ENCODE results near the gene CCDC88C. TPM values are rescaled to one million over a fixed set of nuclear protein-coding genes. Genes with fewer than 3 reads are reported as not detected.
"Not testable (repeated sequence)": the region's sequence is repeated elsewhere in the genome, so short reads cannot be mapped to it uniquely, and the experiment has no call there.

The CCDC88C gene
- total RNA-seq, 2 donors from 2014 or later = 333 to 339 TPM

- Mint-ChIP-seq H3K36me3 (ENCODE audit: low read depth) (peaks cover 12% of the 10 kb centered on the region), H3K27ac (no peak overlapping the region), H3K4me3 (no peak overlapping the region), H3K4me1 (peaks cover 26% of the 10 kb centered on the region), H3K27me3 (no peaks in the 10 kb centered on the region)
- H3K9me3 ChIP-seq (ENCODE audit: control insufficient read depth, low read length, poor library complexity, severe bottlenecking) = no peaks in the 10 kb centered on the region
- DNase-seq = no peak
- no peak for ATAC-seq
Observed at GRCh38 chr14:91270619-91271018, 147.0 kb downstream of the CCDC88C start.

DNA sequence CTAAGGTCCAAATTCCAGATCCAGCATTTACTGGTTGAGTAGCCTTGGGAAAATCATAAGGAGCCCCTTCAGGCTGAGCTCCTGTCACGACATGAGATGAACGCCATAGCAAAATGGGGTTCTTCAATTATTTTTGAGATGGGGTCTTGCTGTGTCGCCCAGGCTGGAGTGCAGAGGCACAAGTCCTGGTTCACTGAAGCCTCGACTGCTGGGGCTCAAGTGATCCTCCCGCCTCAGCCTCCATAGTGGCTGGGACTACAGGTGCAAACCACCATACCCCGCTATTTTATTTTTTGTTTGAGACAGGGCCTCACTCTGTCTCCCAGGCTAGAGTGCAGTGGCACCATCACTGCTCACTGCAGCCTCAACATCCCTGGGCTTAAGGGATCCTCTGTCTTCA, 147.4 kb downstream of the CCDC88C start:
- H3K9me3 ChIP-seq (ENCODE audit: control insufficient read depth, low read length, poor library complexity, severe bottlenecking) = no peaks in the 10 kb centered on the region
- Mint-ChIP-seq H3K27me3 (no peaks in the 10 kb centered on the region), H3K4me3 (no peak overlapping the region), H3K4me1 (peaks cover 30% of the 10 kb centered on the region), H3K36me3 (ENCODE audit: low read depth) (peaks cover 12% of the 10 kb centered on the region), H3K27ac (no peak overlapping the region)
- DNase-seq (no peak), ATAC-seq (no peak)

DNA sequence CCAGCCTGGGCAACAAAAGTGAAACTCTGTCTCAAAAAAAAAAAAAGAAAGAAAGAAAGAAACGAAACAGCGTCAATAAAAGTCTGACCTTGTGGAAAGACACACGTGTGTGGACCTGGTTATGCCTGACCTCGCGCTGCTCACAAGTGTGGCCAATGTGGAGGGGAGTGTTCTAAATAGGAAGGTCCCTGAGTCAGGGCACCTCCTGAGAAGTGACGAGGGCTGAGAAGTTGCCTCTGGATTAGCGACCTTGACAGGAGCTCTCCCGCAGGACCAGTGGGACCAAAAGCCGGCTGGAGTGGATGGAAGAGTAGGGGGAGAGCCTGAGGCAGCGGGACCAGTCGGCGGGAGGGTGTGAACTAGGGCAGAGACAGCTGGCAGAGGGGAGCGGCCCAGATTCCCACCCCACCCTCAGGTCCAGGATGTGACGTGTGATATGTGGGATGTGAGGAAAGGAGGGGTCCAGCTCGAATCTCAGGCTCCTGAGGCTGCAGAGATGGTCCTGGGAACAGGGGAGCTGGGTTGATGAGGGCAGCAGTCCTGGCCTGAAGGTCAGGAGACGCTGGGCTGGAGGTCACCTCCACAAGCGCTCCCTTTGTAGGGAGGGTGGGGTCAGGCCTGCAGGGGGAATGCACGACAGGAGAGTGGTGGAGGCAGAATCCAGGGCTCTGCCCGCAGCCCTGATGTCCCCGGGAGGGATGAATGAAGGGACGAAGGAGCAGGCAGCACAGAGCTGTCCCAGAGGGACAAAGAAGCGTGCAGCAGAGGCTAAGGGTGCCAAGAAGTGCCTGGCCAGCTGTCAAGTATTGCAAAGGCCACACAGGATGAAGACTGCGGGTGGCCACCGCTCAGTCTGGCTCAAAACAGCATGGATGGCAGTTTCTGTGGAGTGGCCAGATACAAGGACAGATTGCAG, 148.3 kb downstream of the CCDC88C start:
- H3K36me3 Mint-ChIP-seq (ENCODE audit: low read depth) = peaks cover 12% of the 10 kb centered on the region
- H3K4me3 Mint-ChIP-seq = no peak overlapping the region
- H3K27me3 Mint-ChIP-seq = no peaks in the 10 kb centered on the region
- DNase-seq (no peak), ATAC-seq (no peak)
- H3K27ac Mint-ChIP-seq = no peak overlapping the region
- H3K4me1 Mint-ChIP-seq = peaks cover 32% of the 10 kb centered on the region
- no peaks in the 10 kb centered on the region for H3K9me3 ChIP-seq (ENCODE audit: control insufficient read depth, low read length, poor library complexity, severe bottlenecking)

DNA sequence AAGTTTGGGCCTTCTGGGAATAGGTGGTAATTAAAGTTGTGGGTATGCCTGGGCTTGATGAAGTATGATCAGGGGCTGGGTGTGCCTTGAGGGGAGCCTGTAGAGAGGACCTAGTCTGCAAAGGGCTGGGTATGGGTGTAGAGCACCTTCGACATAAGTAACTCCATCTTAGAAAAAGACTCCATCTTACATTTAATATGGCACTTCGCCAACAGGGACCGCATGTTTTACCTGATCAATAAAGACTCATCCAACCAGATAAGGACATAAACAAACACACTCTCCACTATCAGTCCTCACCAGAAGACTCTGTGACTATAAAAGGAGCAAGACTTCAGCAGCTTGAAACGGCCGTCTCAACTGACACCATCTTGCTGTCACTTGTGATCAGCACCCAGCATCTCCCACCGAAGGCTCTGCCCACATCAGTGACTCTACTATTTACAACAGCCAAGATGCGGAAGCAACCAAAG, 149.6 kb downstream of the CCDC88C start:
- no peak overlapping the region for H3K4me3 Mint-ChIP-seq
- H3K27me3 Mint-ChIP-seq = no peaks in the 10 kb centered on the region
- peak overlapping the region; percentile 79 for H3K27ac Mint-ChIP-seq
- H3K4me1 Mint-ChIP-seq = peaks cover 42% of the 10 kb centered on the region
- DNase-seq (no peak), ATAC-seq (no peak)
- peaks cover 12% of the 10 kb centered on the region for H3K36me3 Mint-ChIP-seq (ENCODE audit: low read depth)
- no peaks in the 10 kb centered on the region for H3K9me3 ChIP-seq (ENCODE audit: control insufficient read depth, low read length, poor library complexity, severe bottlenecking)

DNA sequence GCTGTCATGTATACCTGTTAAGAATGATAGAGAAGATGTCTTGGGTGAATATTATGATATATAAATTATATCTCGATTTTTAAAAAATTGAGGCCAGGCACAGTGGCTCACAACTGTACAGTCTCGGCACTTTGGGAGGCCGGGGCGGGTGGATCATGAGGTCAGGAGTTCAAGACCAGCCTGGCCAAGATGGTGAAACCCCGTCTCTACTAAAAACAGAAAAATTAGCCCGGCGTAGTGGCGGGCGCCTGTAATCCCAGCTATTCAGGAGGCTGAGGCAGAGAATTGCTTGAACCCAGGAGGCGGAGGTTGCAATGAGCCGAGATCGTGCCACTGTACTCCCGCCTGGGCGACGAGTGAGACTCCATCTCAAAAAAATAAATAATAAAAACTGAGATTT, 151.3 kb downstream of the CCDC88C start:
- ATAC-seq; H3K36me3 Mint-ChIP-seq (ENCODE audit: low read depth); DNase-seq; H3K27me3 Mint-ChIP-seq; H3K4me3 Mint-ChIP-seq; H3K27ac Mint-ChIP-seq; H3K9me3 ChIP-seq (ENCODE audit: control insufficient read depth, low read length, poor library complexity, severe bottlenecking): not testable (repeated sequence)
- peaks cover 47% of the 10 kb centered on the region for H3K4me1 Mint-ChIP-seq

DNA sequence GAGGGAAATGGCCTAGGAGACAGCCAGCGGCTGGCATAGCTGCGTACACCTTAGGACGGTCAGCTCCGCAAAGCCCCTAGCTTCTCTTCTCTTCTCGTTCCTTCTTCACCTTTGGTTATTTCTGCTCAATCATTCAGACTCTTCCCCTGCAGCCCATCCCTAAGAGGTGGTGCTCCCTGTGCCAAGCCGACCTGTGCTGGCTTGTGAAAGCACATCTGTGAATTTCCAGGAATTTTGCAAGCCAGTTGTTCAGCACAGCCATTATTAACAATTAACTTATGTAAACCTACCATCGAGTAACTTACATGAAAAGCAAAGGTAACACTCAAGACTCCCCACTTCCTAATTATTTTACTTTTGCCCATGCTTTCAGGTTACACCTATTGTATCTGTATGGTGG, 152.2 kb downstream of the CCDC88C start:
- H3K9me3 ChIP-seq (ENCODE audit: control insufficient read depth, low read length, poor library complexity, severe bottlenecking) = no peaks in the 10 kb centered on the region
- Mint-ChIP-seq H3K27me3 (no peaks in the 10 kb centered on the region), H3K27ac (peak overlapping the region; percentile 90), H3K4me1 (peaks cover 48% of the 10 kb centered on the region), H3K36me3 (ENCODE audit: low read depth) (peaks cover 9% of the 10 kb centered on the region), H3K4me3 (peak overlapping the region; percentile 88)
- DNase-seq (no peak), ATAC-seq (no peak)

- Mint-ChIP-seq H3K36me3 (ENCODE audit: low read depth) (peaks cover 9% of the 10 kb centered on the region), H3K27me3 (no peaks in the 10 kb centered on the region), H3K4me1 (peaks cover 44% of the 10 kb centered on the region), H3K27ac (peak overlapping the region; percentile 90), H3K4me3 (peak overlapping the region; percentile 88)
- ATAC-seq (peak; percentile 47), DNase-seq (no peak)
- no peaks in the 10 kb centered on the region for H3K9me3 ChIP-seq (ENCODE audit: control insufficient read depth, low read length, poor library complexity, severe bottlenecking)
Observed at GRCh38 chr14:91264151-91265150, 153.2 kb downstream of the CCDC88C start.

DNA sequence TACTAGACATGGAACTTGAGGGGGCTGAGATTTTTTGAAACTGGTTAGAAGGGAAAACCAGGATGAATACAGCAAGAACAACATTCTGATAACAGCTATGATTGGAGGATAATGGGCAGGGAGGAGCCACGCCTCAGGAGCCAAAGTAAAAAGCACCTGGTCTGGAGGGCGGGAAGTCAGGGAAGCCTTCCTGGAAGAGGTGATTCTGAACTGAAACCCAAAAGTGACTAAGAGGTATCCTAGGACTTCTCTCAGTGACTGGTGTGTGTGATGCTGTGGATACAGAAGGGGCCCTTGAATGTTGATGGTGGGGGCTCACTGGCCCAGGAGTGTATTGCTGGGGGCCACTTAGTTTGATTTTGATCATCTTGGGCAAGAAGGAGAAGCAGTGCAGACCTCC, 154.3 kb downstream of the CCDC88C start:
- Mint-ChIP-seq H3K4me1 (peaks cover 40% of the 10 kb centered on the region), H3K27ac (peak overlapping the region; percentile 90), H3K27me3 (no peaks in the 10 kb centered on the region), H3K36me3 (ENCODE audit: low read depth) (peaks cover 4% of the 10 kb centered on the region), H3K4me3 (peak overlapping the region; percentile 82)
- no peak for DNase-seq
- no peaks in the 10 kb centered on the region for H3K9me3 ChIP-seq (ENCODE audit: control insufficient read depth, low read length, poor library complexity, severe bottlenecking)
- no peak for ATAC-seq

DNA sequence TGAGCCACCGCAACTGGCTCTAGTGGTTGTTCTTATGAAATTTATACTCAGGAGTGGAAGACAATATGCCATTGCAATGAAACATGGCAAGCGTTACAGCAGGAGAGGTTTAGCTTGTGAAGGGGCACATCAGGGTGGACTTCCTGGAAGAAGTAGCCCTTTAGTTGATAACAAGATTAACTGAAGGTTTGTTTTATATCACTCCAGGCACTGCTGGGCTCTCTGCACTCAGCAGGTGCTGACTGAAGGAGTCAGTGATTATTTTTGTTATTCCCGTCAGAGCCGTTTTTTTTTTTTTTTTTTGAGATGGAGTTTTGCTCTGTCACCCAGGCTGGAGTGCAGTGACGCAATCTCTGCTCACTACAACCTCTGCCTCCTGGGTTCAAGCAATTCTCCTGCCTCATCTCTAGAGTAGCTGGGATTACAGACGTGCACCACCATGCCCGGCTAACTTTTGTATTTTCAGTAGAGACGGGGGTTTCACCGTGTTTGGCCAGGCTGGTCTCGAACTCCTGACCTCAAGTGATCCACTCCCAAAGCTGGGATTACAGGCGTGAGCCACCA, 155.6 kb downstream of the CCDC88C start:
- no peak overlapping the region for H3K27ac Mint-ChIP-seq
- no peak overlapping the region for H3K4me3 Mint-ChIP-seq

DNA sequence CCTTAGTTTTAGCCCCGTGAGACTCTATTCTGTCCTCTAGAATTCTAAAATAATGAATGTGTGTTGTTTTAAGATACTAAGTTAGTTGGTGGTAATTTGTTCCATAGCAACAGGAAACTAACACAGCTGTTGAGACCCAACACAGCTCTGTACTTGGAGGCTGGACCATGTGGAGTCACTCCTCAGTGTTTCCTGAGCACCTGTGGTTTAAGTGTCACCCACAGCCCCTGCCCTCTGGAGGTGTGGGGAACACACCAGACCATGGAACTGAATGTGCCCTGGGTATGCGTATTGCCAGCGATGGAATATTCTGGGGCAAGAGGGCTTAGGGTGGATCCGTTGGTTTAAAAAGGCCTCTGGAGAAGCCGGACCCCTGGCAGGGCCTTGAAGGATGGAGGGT, 156.5 kb downstream of the CCDC88C start:
- no peaks in the 10 kb centered on the region for H3K36me3 Mint-ChIP-seq (ENCODE audit: low read depth)
- ATAC-seq = peak; percentile 72

More for the DNA sequence above, 155.6 kb downstream of the CCDC88C start:
- no peak for DNase-seq
- Mint-ChIP-seq H3K27me3 (no peaks in the 10 kb centered on the region), H3K36me3 (ENCODE audit: low read depth) (no peaks in the 10 kb centered on the region), H3K4me1 (peaks cover 43% of the 10 kb centered on the region)
- no peaks in the 10 kb centered on the region for H3K9me3 ChIP-seq (ENCODE audit: control insufficient read depth, low read length, poor library complexity, severe bottlenecking)
- no peak for ATAC-seq

GRCh38 chr14:91258876-91259275, 158.7 kb downstream of the CCDC88C start:
- no peak overlapping the region for H3K4me3 Mint-ChIP-seq
- no peaks in the 10 kb centered on the region for H3K27me3 Mint-ChIP-seq
- no peaks in the 10 kb centered on the region for H3K9me3 ChIP-seq (ENCODE audit: control insufficient read depth, low read length, poor library complexity, severe bottlenecking)
- DNase-seq (no peak), ATAC-seq (no peak)
- H3K36me3 Mint-ChIP-seq (ENCODE audit: low read depth) = no peaks in the 10 kb centered on the region
- H3K27ac Mint-ChIP-seq = peak overlapping the region; percentile 32
- peaks cover 51% of the 10 kb centered on the region for H3K4me1 Mint-ChIP-seq

More for the DNA sequence above, 156.5 kb downstream of the CCDC88C start:
- no peaks in the 10 kb centered on the region for H3K9me3 ChIP-seq (ENCODE audit: control insufficient read depth, low read length, poor library complexity, severe bottlenecking)
- Mint-ChIP-seq H3K27ac (no peak overlapping the region), H3K4me3 (peak overlapping the region; percentile 22), H3K4me1 (peaks cover 49% of the 10 kb centered on the region), H3K27me3 (no peaks in the 10 kb centered on the region)
- DNase-seq = no peak

DNA sequence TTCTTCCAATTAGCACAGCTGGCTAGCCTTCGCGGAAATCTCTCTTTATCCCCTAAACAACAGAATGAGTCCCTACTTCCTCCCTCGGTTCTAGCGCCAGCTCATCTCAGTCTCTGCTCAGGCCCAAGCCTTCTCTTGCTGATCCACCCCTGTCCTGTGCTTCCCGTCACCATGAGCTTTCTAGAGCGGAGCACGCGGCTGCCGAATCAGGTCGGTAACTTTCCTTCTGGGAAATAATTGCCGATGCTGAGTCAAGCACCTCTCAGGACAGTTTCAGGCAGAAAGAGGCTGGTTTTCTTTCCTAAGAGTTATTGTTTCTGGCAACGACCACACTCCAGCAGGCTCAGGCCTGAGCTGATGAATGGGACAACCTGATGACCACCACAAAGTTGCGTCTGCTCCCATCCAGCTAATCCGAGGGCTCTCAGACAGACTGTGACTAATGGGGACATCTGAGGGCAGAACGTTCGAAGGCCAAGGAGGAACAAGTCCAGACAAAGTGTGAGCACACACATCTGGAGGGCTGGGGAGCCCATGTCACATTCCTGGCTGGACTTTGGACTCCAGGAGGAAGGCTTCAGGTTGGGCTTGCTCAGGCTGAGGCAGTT, 159.5 kb downstream of the CCDC88C start:
- Mint-ChIP-seq H3K27ac (peak overlapping the region; percentile 32), H3K4me3 (peak overlapping the region; percentile 31), H3K36me3 (ENCODE audit: low read depth) (no peaks in the 10 kb centered on the region), H3K27me3 (no peaks in the 10 kb centered on the region), H3K4me1 (peaks cover 47% of the 10 kb centered on the region)
- DNase-seq (no peak), ATAC-seq (no peak)
- no peaks in the 10 kb centered on the region for H3K9me3 ChIP-seq (ENCODE audit: control insufficient read depth, low read length, poor library complexity, severe bottlenecking)

Measured in T-helper 17 cell (primary cell).